DND-41 (cell line): ENCODE data around the gene IRS2.

Experiments used
- ATAC-seq: fragments of 200-7000 bp; cut with Tn5 transposase; 3 replicates; pipeline ENCODE4 v1.9.1; 2021; ENCODE audit warnings: low read depth; ENCODE audit not compliant: insufficient read depth
- DNase-seq: peaks from one replicate; pipeline ENCODE4 v3.0.0-alpha.2; 2020
- H2AFZ ChIP-seq: 2 replicates; pipeline ENCODE4 v1.6.0; 2012; ENCODE audit warnings: low read depth, low read length
- H3K27ac ChIP-seq: 2 replicates; pipeline ENCODE4 v1.5.1; 2012; ENCODE audit warnings: low read length, inconsistent platforms
- H3K27me3 ChIP-seq: fragments of 200-600 bp; sonication (generic); 2 replicates; pipeline ENCODE4 v1.6.0; 2012; ENCODE audit warnings: low read length, mild to moderate bottlenecking, inconsistent platforms; ENCODE audit not compliant: insufficient read depth, poor library complexity
- H3K36me3 ChIP-seq: 2 replicates; pipeline ENCODE4 v1.5.1; 2012; ENCODE audit warnings: low read length, inconsistent platforms; ENCODE audit not compliant: insufficient read depth
- H3K4me1 ChIP-seq: 2 replicates; pipeline ENCODE4 v1.5.1; 2012; ENCODE audit warnings: mild to moderate bottlenecking, low read length; ENCODE audit not compliant: insufficient read depth
- H3K4me2 ChIP-seq: 2 replicates; pipeline ENCODE4 v1.6.0; 2012; ENCODE audit warnings: mild to moderate bottlenecking, moderate library complexity, low read length, inconsistent platforms; ENCODE audit not compliant: insufficient read depth
- H3K4me3 ChIP-seq, 2 experiments: fragments of 200-600 bp in 1 of 2; shearing (Covaris generic) in 1 of 2; 2 replicates each; pipeline ENCODE4 v1.5.1; 2012 to 2016; ENCODE audit warnings: inconsistent platforms in 2 of 2, low read length in 2 of 2, mild to moderate bottlenecking in 2 of 2, low read depth in 1 of 2, moderate library complexity in 1 of 2
- H3K79me2 ChIP-seq: 2 replicates; pipeline ENCODE4 v1.6.0; 2012; ENCODE audit warnings: low read length, inconsistent platforms; ENCODE audit not compliant: insufficient read depth
- H3K9ac ChIP-seq: 2 replicates; pipeline ENCODE4 v1.6.0; 2012; ENCODE audit warnings: low read depth, mild to moderate bottlenecking, inconsistent platforms, low read length, moderate library complexity
- H3K9me3 ChIP-seq: 2 replicates; pipeline ENCODE4 v1.5.1; 2012; ENCODE audit warnings: low read length, moderate library complexity, mild to moderate bottlenecking, inconsistent platforms; ENCODE audit not compliant: insufficient read depth, severe bottlenecking
- H4K20me1 ChIP-seq: 2 replicates; pipeline ENCODE4 v1.6.0; 2012; ENCODE audit warnings: low read length; ENCODE audit not compliant: insufficient read depth
- EZH2 ChIP-seq: IDR thresholded peaks from 3 replicates; pipeline ENCODE4 v1.6.1; 2012; ENCODE audit warnings: borderline replicate concordance, low read depth, mild to moderate bottlenecking, moderate library complexity, low read length, inconsistent platforms; ENCODE audit not compliant: severe bottlenecking
- TF ChIP-seq, protein P1 (sequence below): IDR thresholded peaks from 2 replicates; pipeline ENCODE4 v1.5.1; 2012; ENCODE audit warnings: borderline replicate concordance, low read length, moderate library complexity, mild to moderate bottlenecking; ENCODE audit not compliant: poor library complexity, severe bottlenecking; ENCODE audit errors: extremely low read depth

IRS2 gene, protein sequence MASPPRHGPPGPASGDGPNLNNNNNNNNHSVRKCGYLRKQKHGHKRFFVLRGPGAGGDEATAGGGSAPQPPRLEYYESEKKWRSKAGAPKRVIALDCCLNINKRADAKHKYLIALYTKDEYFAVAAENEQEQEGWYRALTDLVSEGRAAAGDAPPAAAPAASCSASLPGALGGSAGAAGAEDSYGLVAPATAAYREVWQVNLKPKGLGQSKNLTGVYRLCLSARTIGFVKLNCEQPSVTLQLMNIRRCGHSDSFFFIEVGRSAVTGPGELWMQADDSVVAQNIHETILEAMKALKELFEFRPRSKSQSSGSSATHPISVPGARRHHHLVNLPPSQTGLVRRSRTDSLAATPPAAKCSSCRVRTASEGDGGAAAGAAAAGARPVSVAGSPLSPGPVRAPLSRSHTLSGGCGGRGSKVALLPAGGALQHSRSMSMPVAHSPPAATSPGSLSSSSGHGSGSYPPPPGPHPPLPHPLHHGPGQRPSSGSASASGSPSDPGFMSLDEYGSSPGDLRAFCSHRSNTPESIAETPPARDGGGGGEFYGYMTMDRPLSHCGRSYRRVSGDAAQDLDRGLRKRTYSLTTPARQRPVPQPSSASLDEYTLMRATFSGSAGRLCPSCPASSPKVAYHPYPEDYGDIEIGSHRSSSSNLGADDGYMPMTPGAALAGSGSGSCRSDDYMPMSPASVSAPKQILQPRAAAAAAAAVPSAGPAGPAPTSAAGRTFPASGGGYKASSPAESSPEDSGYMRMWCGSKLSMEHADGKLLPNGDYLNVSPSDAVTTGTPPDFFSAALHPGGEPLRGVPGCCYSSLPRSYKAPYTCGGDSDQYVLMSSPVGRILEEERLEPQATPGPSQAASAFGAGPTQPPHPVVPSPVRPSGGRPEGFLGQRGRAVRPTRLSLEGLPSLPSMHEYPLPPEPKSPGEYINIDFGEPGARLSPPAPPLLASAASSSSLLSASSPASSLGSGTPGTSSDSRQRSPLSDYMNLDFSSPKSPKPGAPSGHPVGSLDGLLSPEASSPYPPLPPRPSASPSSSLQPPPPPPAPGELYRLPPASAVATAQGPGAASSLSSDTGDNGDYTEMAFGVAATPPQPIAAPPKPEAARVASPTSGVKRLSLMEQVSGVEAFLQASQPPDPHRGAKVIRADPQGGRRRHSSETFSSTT (N-terminal part only)

DNA sequence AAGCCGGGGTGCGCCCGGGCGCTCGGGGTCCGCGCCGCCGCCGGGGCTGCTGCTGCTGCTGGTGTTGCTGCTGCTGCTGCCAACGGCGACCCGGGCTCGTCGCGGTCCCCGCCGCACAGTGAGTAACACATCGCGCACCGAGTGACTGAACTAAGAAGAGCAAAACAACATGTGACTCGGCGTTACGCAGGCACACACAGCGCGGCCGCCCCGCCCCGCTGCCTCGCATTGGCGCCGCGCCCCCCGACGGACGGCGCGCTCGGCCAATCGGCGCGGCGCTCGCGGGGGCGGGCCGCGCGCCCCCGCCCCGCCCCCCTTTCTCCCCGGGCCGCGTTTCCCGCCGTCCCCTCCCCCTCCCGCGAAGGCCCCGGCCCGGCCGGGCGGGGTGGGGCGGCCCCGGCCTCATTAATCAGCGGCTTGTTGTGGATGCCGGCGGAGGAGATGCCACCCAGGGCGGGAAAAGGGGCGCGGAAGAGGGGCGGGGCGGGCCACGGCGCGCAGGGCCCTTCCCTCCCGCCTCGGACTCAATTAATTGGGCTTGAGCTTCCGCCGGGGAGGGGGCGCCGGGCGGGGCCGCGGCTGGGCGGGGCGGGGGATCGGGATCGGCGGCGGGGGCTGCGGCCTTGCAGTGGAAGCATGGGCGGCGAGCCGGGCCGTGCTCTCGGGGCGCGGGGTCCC lies at the start of gene IRS2:
Gene IRS2, minus strand, starts transcription at position 127 of the 678 bp plus-strand sequence. CDS start 530 bp downstream, outside the sequence.
- Histone ChIP-seq H3K4me3 (no peak within 1 kb of the TSS), H3K27me3 (no peaks in the 10 kb centered on the region), H3K4me1 (peaks cover 43% of the 10 kb centered on the region), H3K36me3 (no peaks in the 10 kb centered on the region), H3K9me3 (no peaks in the 10 kb centered on the region), H3K27ac (no peak within 1 kb of the TSS), H3K4me2 (no peak within 1 kb of the TSS), H2AFZ (no peak within 1 kb of the TSS), H4K20me1 (no peaks in the 10 kb centered on the region), H3K79me2 (no peaks in the 10 kb centered on the region), H3K9ac (no peak within 1 kb of the TSS)
- TF ChIP-seq, protein P1, sequence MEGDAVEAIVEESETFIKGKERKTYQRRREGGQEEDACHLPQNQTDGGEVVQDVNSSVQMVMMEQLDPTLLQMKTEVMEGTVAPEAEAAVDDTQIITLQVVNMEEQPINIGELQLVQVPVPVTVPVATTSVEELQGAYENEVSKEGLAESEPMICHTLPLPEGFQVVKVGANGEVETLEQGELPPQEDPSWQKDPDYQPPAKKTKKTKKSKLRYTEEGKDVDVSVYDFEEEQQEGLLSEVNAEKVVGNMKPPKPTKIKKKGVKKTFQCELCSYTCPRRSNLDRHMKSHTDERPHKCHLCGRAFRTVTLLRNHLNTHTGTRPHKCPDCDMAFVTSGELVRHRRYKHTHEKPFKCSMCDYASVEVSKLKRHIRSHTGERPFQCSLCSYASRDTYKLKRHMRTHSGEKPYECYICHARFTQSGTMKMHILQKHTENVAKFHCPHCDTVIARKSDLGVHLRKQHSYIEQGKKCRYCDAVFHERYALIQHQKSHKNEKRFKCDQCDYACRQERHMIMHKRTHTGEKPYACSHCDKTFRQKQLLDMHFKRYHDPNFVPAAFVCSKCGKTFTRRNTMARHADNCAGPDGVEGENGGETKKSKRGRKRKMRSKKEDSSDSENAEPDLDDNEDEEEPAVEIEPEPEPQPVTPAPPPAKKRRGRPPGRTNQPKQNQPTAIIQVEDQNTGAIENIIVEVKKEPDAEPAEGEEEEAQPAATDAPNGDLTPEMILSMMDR = no peak
- TF ChIP-seq EZH2 = no peak
- DNase-seq = no peak
- no peak for ATAC-seq

DNA sequence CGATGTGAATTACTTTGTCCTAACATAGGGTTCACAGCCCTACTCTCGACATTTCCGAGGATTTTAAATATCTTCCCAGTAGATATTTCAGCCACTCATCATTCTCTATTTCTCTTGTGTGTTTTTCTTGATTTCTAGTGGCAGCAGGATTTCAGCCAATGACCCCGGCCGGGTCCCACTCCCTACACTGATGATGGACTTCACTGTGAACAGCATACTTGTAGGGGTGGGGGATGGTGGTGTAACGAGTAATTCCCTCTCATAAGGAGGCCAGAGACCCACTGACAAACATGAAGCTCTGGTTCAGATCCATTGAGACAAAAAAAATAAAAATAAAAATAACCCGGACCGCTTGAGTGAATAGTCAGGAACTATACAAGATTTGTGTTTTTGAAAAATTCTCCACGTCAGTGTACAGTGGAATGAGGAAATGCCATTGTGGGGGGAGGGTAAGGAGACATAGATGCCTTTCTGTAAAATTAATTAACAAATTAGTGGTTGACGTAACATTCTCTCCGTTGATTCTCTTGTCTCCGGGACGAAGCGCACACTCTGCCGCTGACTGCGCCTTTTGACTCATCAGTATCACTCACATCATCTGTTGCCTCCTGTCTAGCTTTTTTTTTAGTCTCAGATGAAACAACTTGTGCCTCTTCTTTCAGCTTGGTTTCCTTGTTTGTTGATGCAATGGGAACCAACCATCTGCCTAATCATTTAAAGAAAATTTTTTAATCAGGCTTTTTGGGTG lies 48.8 kb upstream of the IRS2 start:
- H3K9me3 ChIP-seq = no peaks in the 10 kb centered on the region
- no peaks in the 10 kb centered on the region for H3K27me3 ChIP-seq
- DNase-seq = no peak
- TF ChIP-seq, protein P1 = no peak
- TF ChIP-seq EZH2 = no peak
- H3K4me2 ChIP-seq = no peak overlapping the region
- no peaks in the 10 kb centered on the region for H3K36me3 ChIP-seq
- no peak overlapping the region for H3K27ac ChIP-seq
- H3K79me2 ChIP-seq = no peaks in the 10 kb centered on the region
- H3K4me1 ChIP-seq = peaks cover 9% of the 10 kb centered on the region
- H4K20me1 ChIP-seq = no peaks in the 10 kb centered on the region
- H3K9ac ChIP-seq = no peak overlapping the region
- ATAC-seq = no peak
- H2AFZ ChIP-seq = no peak overlapping the region
- no peak overlapping the region for H3K4me3 ChIP-seq

DNA sequence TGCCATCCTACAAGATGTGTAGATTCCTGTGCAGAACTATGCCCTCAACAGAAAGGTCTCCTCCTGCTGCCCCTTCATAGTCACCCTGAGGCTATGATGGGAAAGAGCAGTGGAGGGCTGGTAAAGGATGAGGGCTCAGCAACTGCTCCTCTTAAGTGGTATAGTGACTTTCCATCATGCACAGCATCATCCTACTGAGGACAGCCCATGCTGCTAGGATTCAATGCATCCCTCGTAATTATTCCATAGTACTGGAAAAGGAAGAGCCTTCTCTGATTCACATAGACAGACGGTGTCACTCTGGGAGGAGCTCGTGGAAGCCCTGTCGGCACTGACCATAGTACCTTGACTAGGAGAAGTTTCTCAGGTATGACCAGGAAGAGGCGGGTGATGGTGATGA lies 47.6 kb upstream of the IRS2 start:
- no peak overlapping the region for H3K4me2 ChIP-seq
- no peaks in the 10 kb centered on the region for H3K79me2 ChIP-seq
- H4K20me1 ChIP-seq = no peaks in the 10 kb centered on the region
- TF ChIP-seq, protein P1 = no peak
- no peak for TF ChIP-seq EZH2
- no peak overlapping the region for H3K4me3 ChIP-seq
- H3K4me1 ChIP-seq = 0 out of 2 replicates have a peak, but pooled peaks cover 6% of the 10 kb centered on the region
- no peaks in the 10 kb centered on the region for H3K9me3 ChIP-seq
- H3K27ac ChIP-seq = no peak overlapping the region
- H3K27me3 ChIP-seq = no peaks in the 10 kb centered on the region
- ATAC-seq = no peak
- no peak overlapping the region for H3K9ac ChIP-seq
- H2AFZ ChIP-seq = no peak overlapping the region
- no peak for DNase-seq
- no peaks in the 10 kb centered on the region for H3K36me3 ChIP-seq
